HEK293T (cell line): ENCODE results near the gene ATP9B.

Experiments used
- CTCF ChIA-PET: fragments of 350-600 bp; formaldehyde crosslinking; extraction: SDS; loops from one replicate; lab custom pipeline; 2021; ENCODE audit warnings: antibody characterized with exemption, inconsistent platforms; lab: Yijun Ruan, JAX
- POLR2A ChIA-PET: fragments of 350-600 bp; formaldehyde crosslinking; extraction: SDS; loops from one replicate; lab custom pipeline; 2020; ENCODE audit warnings: antibody characterized with exemption, inconsistent platforms; lab: Yijun Ruan, JAX
- DNase-seq: peaks from one replicate; pipeline ENCODE4 v3.0.0; 2012; ENCODE audit warnings: mixed read lengths; ENCODE audit errors: extremely low spot score
- ARNT ChIP-seq: fragments of 450-650 bp; IDR thresholded peaks from 2 replicates; pipeline ENCODE4 v1.6.1; 2017; ENCODE audit warnings: mild to moderate bottlenecking
- BHLHE40 ChIP-seq: fragments of 450-650 bp; IDR thresholded peaks from 2 replicates; pipeline ENCODE4 v1.6.1; 2016; ENCODE audit warnings: mild to moderate bottlenecking, moderate library complexity, borderline replicate concordance
- CTBP1 ChIP-seq: fragments of 450-650 bp; IDR thresholded peaks from 2 replicates; pipeline ENCODE4 v1.6.1; 2016; ENCODE audit warnings: borderline replicate concordance
- ELF4 ChIP-seq: fragments of 450-650 bp; IDR thresholded peaks from 2 replicates; pipeline ENCODE4 v1.6.1; 2017; ENCODE audit warnings: antibody characterized with exemption
- FOXA1 ChIP-seq: fragments of 450-650 bp; IDR thresholded peaks from 2 replicates; pipeline ENCODE4 v1.6.1; 2016; ENCODE audit warnings: mild to moderate bottlenecking
- FOXK2 ChIP-seq: fragments of 450-650 bp; IDR thresholded peaks from 2 replicates; pipeline ENCODE4 v1.6.1; 2016; ENCODE audit warnings: mild to moderate bottlenecking
- FOXM1 ChIP-seq: fragments of 450-650 bp; IDR thresholded peaks from 2 replicates; pipeline ENCODE4 v1.6.1; 2017; ENCODE audit warnings: mild to moderate bottlenecking, borderline replicate concordance
- HDGF ChIP-seq: fragments of 450-650 bp; IDR thresholded peaks from 2 replicates; pipeline ENCODE4 v1.6.1; 2017; ENCODE audit warnings: antibody characterized with exemption, borderline replicate concordance
- L3MBTL2 ChIP-seq: fragments of 450-650 bp; conservative IDR thresholded peaks from 2 replicates; pipeline ENCODE4 v1.6.1; 2016; ENCODE audit warnings: mild to moderate bottlenecking
- LEF1 ChIP-seq: fragments of 450-650 bp; IDR thresholded peaks from 2 replicates; pipeline ENCODE4 v1.6.1; 2017; ENCODE audit warnings: mild to moderate bottlenecking, borderline replicate concordance
- NFRKB ChIP-seq: fragments of 450-650 bp; IDR thresholded peaks from 2 replicates; pipeline ENCODE4 v1.6.1; 2016; ENCODE audit warnings: mild to moderate bottlenecking, moderate library complexity
- PKNOX1 ChIP-seq: fragments of 450-650 bp; IDR thresholded peaks from 2 replicates; pipeline ENCODE4 v1.6.1; 2016
- SP1 ChIP-seq: fragments of 450-650 bp; IDR thresholded peaks from 2 replicates; pipeline ENCODE4 v1.6.1; 2017
- SUZ12 ChIP-seq: fragments of 450-650 bp; IDR thresholded peaks from 2 replicates; pipeline ENCODE4 v1.6.1; 2016; ENCODE audit warnings: mild to moderate bottlenecking
- TARDBP ChIP-seq: fragments of 450-650 bp; IDR thresholded peaks from 2 replicates; pipeline ENCODE4 v1.6.1; 2016
- ZNF384 ChIP-seq: fragments of 450-650 bp; IDR thresholded peaks from 2 replicates; pipeline ENCODE4 v1.6.1; 2016

The ATP9B gene

GRCh38 chr18:79424880-79425568 lies 355.8 kb downstream of the ATP9B start:
- ChIA-PET POLR2A (no interaction called here), CTCF (no interaction called here)
- TF ChIP-seq FOXM1: no peak
- no peak for TF ChIP-seq BHLHE40
- no peak for TF ChIP-seq TARDBP
- TF ChIP-seq FOXK2: no peak
- no peak for TF ChIP-seq ZNF384
- TF ChIP-seq PKNOX1: no peak
- no peak for TF ChIP-seq CTBP1
- no peak for TF ChIP-seq NFRKB
- TF ChIP-seq HDGF: no peak
- no peak for TF ChIP-seq L3MBTL2
- TF ChIP-seq LEF1: no peak
- TF ChIP-seq ELF4: no peak
- TF ChIP-seq SP1: no peak
- TF ChIP-seq SUZ12: no peak
- no peak for DNase-seq

GRCh38 chr18:79425569-79425886 lies 356.3 kb downstream of the ATP9B start:
- no peak for TF ChIP-seq LEF1
- no peak for TF ChIP-seq FOXA1
- TF ChIP-seq PKNOX1: no peak
- no peak for TF ChIP-seq ARNT
- TF ChIP-seq ELF4: no peak
- TF ChIP-seq L3MBTL2: no peak
- TF ChIP-seq FOXM1: no peak
- TF ChIP-seq BHLHE40: no peak
- TF ChIP-seq SUZ12: no peak
- TF ChIP-seq SP1: no peak
- no peak for TF ChIP-seq HDGF
- TF ChIP-seq FOXK2: no peak
- no peak for TF ChIP-seq CTBP1
- no peak for TF ChIP-seq NFRKB
- DNase-seq: no peak
- POLR2A ChIA-PET: no interaction called here
- CTCF ChIA-PET: no interaction called here

GRCh38 chr18:79426376-79427300 lies 357.4 kb downstream of the ATP9B start:
- DNase-seq: no peak
- POLR2A ChIA-PET: no interaction called here
- CTCF ChIA-PET: no interaction called here
- no peak for TF ChIP-seq HDGF

- ChIA-PET POLR2A (no interaction called here), CTCF (no interaction called here)
- TF ChIP-seq TARDBP (no peak), LEF1 (no peak), CTBP1 (no peak), PKNOX1 (no peak), ARNT (no peak), L3MBTL2 (no peak), BHLHE40 (no peak), FOXM1 (no peak), FOXK2 (no peak), ELF4 (no peak), NFRKB (no peak), SUZ12 (no peak), ZNF384 (no peak), FOXA1 (no peak), SP1 (no peak), HDGF (no peak)
- DNase-seq: no peak
Observed at GRCh38 chr18:79427368-79428225, 358.4 kb downstream of the ATP9B start.
